H1 (cell line): ENCODE results near the gene MTAP. TPM values are rescaled to one million over a fixed set of nuclear protein-coding genes. Genes with fewer than 3 reads are reported as not detected.

Source experiments
- CTCF ChIA-PET: fragments of 300-600 bp; sonication (Branson Sonifier 250); formaldehyde crosslinking; loops from one replicate; lab custom pipeline; 2021; ENCODE audit not compliant: partially characterized antibody; lab: Charles Lee
- POLR2A ChIA-PET: fragments of 300-600 bp; sonication (Branson Sonifier 250); formaldehyde crosslinking; loops from one replicate; lab custom pipeline; 2021; ENCODE audit warnings: inconsistent platforms; ENCODE audit not compliant: partially characterized antibody; lab: Charles Lee
- DNase-seq, 2 experiments: peaks; one replicate each; pipeline versions ENCODE4 v3.0.0 to v3.0.0-alpha.2; 2010 to 2022; ENCODE audit warnings: low spot score in 2 of 2, low read depth in 1 of 2, mixed read lengths in 1 of 2
- FAIRE-seq: peaks from 2 replicates; lab custom pipeline; 2011; peaks lifted over from hg19 to GRCh38; lab: Jason Lieb, UNC
- H2AFZ ChIP-seq: 2 replicates; pipeline ENCODE4 v1.8.1; 2012; ENCODE audit warnings: low read length, inconsistent platforms
- H2AK5ac ChIP-seq: 2 replicates; pipeline ENCODE4 v1.6.1; 2013; ENCODE audit warnings: low read depth, low read length
- H2BK120ac ChIP-seq: replicated peaks from 2 replicates; pipeline ENCODE3; 2013; ENCODE audit warnings: low read depth, low read length, inconsistent platforms
- H2BK12ac ChIP-seq: 2 replicates; pipeline ENCODE4 v1.6.1; 2013; ENCODE audit warnings: low read depth, low read length
- H2BK15ac ChIP-seq: 2 replicates; pipeline ENCODE4 v1.6.1; 2013; ENCODE audit warnings: low read length
- H2BK20ac ChIP-seq: 2 replicates; pipeline ENCODE4 v1.6.1; 2013; ENCODE audit warnings: low read length
- H2BK5ac ChIP-seq: 2 replicates; pipeline ENCODE4 v1.6.1; 2013; ENCODE audit warnings: low read depth, low read length
- H3K14ac ChIP-seq: 2 replicates; pipeline ENCODE4 v1.6.1; 2013; ENCODE audit warnings: inconsistent platforms; ENCODE audit not compliant: insufficient read length
- H3K18ac ChIP-seq: 2 replicates; pipeline ENCODE4 v1.6.1; 2013; ENCODE audit warnings: low read length; ENCODE audit errors: extremely low read depth
- H3K23ac ChIP-seq: 2 replicates; pipeline ENCODE4 v1.6.1; 2013; ENCODE audit warnings: inconsistent platforms; ENCODE audit not compliant: insufficient read length
- H3K23me2 ChIP-seq: 2 replicates; pipeline ENCODE4 v1.6.1; 2013; ENCODE audit warnings: low read depth, low read length
- H3K27ac ChIP-seq: 2 replicates; pipeline ENCODE4 v1.6.1; 2011; ENCODE audit warnings: low read depth, low read length, inconsistent platforms
- H3K27me3 ChIP-seq, 4 experiments: replicated peaks in 1 of 4; 1 replicate in 1 of 4; 2 replicates in 3 of 4; pipeline versions ENCODE4 v1.6.1 to v1.8.1; 2011 to 2013; ENCODE audit warnings: low read length in 3 of 4, mild to moderate bottlenecking in 3 of 4, inconsistent platforms in 2 of 4, mixed read lengths in 2 of 4, moderate library complexity in 1 of 4; ENCODE audit not compliant: control insufficient read depth in 3 of 4, insufficient read depth in 3 of 4; ENCODE audit errors: extremely low read depth in 1 of 4
- H3K36me3 ChIP-seq, 4 experiments: 2 replicates each; pipeline versions ENCODE4 v1.6.1 to v1.8.1; 2011 to 2013; ENCODE audit warnings: mild to moderate bottlenecking in 4 of 4, low read length in 3 of 4, moderate library complexity in 2 of 4, control low read depth in 1 of 4, inconsistent platforms in 1 of 4; ENCODE audit not compliant: insufficient read depth in 4 of 4, control insufficient read depth in 2 of 4
- H3K4ac ChIP-seq: replicated peaks from 2 replicates; pipeline ENCODE3; 2013; ENCODE audit warnings: low read length, low read depth, mixed read lengths, inconsistent platforms; ENCODE audit not compliant: insufficient read length
- H3K4me1 ChIP-seq, 4 experiments: replicated peaks in 1 of 4; 1 replicate in 1 of 4; 2 replicates in 3 of 4; pipeline versions ENCODE4 v1.6.1 to v1.8.1; 2011 to 2013; ENCODE audit warnings: low read length in 3 of 4, inconsistent platforms in 2 of 4, mixed read lengths in 1 of 4; ENCODE audit not compliant: insufficient read depth in 4 of 4, control insufficient read depth in 3 of 4
- H3K4me2 ChIP-seq, 2 experiments: 2 replicates each; pipeline versions ENCODE4 v1.6.1 to v1.8.1; 2011 to 2013; ENCODE audit warnings: low read depth in 2 of 2, low read length in 2 of 2, control low read depth in 1 of 2, inconsistent platforms in 1 of 2, mild to moderate bottlenecking in 1 of 2; ENCODE audit not compliant: insufficient read depth in 1 of 2
- H3K4me3 ChIP-seq, 4 experiments: fragments of 200-600, 300-600 bp in 1 of 4; sonication (generic), shearing (Covaris generic), sonication (Bioruptor Twin) in 1 of 4; 2 replicates each; pipeline versions ENCODE4 v1.5.1 to v1.8.1; 2011 to 2016; ENCODE audit warnings: low read length in 4 of 4, low read depth in 3 of 4, control low read depth in 2 of 4, inconsistent platforms in 2 of 4, mild to moderate bottlenecking in 2 of 4, mixed read lengths in 1 of 4, moderate library complexity in 1 of 4; ENCODE audit not compliant: insufficient read depth in 2 of 4; ENCODE audit errors: extremely low read depth in 1 of 4
- H3K56ac ChIP-seq: replicated peaks from 2 replicates; pipeline ENCODE3; 2013; ENCODE audit warnings: low read depth, mild to moderate bottlenecking, mixed read lengths, low read length, inconsistent platforms; ENCODE audit not compliant: insufficient read length
- H3K79me1 ChIP-seq: 2 replicates; pipeline ENCODE4 v1.6.1; 2013; ENCODE audit warnings: low read depth, low read length, control low read depth
- H3K79me2 ChIP-seq, 2 experiments: 2 replicates each; pipeline versions ENCODE4 v1.6.1 to v1.8.1; 2012 to 2013; ENCODE audit warnings: low read length in 2 of 2, mild to moderate bottlenecking in 2 of 2, inconsistent platforms in 1 of 2; ENCODE audit not compliant: insufficient read depth in 2 of 2, control insufficient read depth in 1 of 2
- H3K9ac ChIP-seq, 4 experiments: replicated peaks in 1 of 4; 1 replicate in 1 of 4; 2 replicates in 3 of 4; pipeline versions ENCODE4 v1.6.1 to v1.8.1; 2011 to 2013; ENCODE audit warnings: low read depth in 3 of 4, low read length in 3 of 4, control low read depth in 2 of 4, mild to moderate bottlenecking in 2 of 4, moderate library complexity in 2 of 4, inconsistent platforms in 1 of 4; ENCODE audit errors: extremely low read depth in 1 of 4
- H3K9me3 ChIP-seq, 2 experiments: 2 replicates each; pipeline versions ENCODE4 v1.6.1 to v1.8.1; 2012 to 2013; ENCODE audit warnings: mild to moderate bottlenecking in 2 of 2, moderate library complexity in 2 of 2, control low read depth in 1 of 2, inconsistent platforms in 1 of 2, low read depth in 1 of 2, low read length in 1 of 2, mixed read lengths in 1 of 2; ENCODE audit not compliant: insufficient read depth in 2 of 2
- H4K20me1 ChIP-seq, 2 experiments: replicated peaks in 1 of 2; 2 replicates each; pipeline versions ENCODE3 to v1.8.1; 2011 to 2013; ENCODE audit warnings: inconsistent platforms in 2 of 2, low read length in 2 of 2, mild to moderate bottlenecking in 1 of 2; ENCODE audit not compliant: insufficient read depth in 2 of 2, control insufficient read depth in 1 of 2
- H4K5ac ChIP-seq: 2 replicates; pipeline ENCODE4 v1.6.1; 2013; ENCODE audit warnings: low read length, low read depth, mixed read lengths, inconsistent platforms; ENCODE audit not compliant: insufficient read length
- H4K8ac ChIP-seq: 2 replicates; pipeline ENCODE4 v1.8.0; 2013; ENCODE audit warnings: mild to moderate bottlenecking, moderate library complexity, low read length, inconsistent platforms; ENCODE audit not compliant: insufficient read depth; ENCODE audit errors: extremely low read depth
- H4K91ac ChIP-seq: replicated peaks from 2 replicates; pipeline ENCODE3; 2013; ENCODE audit warnings: low read length, mixed read lengths, inconsistent platforms; ENCODE audit not compliant: insufficient read length
- FOSL1 ChIP-seq: IDR thresholded peaks from 2 replicates; pipeline ENCODE4 v1.6.1; 2011; ENCODE audit warnings: mild to moderate bottlenecking, low read depth, low read length, moderate library complexity; ENCODE audit not compliant: insufficient read depth
- GTF2F1 ChIP-seq: IDR thresholded peaks from 2 replicates; pipeline ENCODE4 v1.6.1; 2012; ENCODE audit warnings: low read depth, low read length, improper control_type of control experiment, borderline replicate concordance
- SP1 ChIP-seq: IDR thresholded peaks from 2 replicates; pipeline ENCODE4 v1.6.1; 2011; ENCODE audit warnings: low read depth, low read length
- TCF12 ChIP-seq: IDR thresholded peaks from 2 replicates; pipeline ENCODE4 v1.6.1; 2011; ENCODE audit warnings: low read depth, mild to moderate bottlenecking, low read length
- WGBS, 2 experiments: shearing (Covaris generic) in 1 of 2; methylation state at CpG; one replicate each; pipeline versions ENCODE4 v1.1.6 to v1.1.7; 2013 to 2015; ENCODE audit warnings: low lambda C conversion rate in 2 of 2, mixed read lengths in 2 of 2, inconsistent platforms in 1 of 2, low coverage in 1 of 2, missing lambda C conversion rate in 1 of 2; ENCODE audit not compliant: insufficient replicate concordance in 2 of 2, insufficient coverage in 1 of 2, insufficient read length in 1 of 2; ENCODE audit errors: extremely low coverage in 1 of 2, missing lambda C conversion rate in 1 of 2; 5-methylcytosine and 5-hydroxymethylcytosine counted together
- polyA plus RNA-seq, 7 experiments: library from polyadenylated mRNA; depleted of rRNA in 3 of 7; stranded (reverse) in 5 of 7; unstranded in 2 of 7; fragments of >200 nt in 5 of 7; fragments of 200-250 nt in 2 of 7; gene quantifications; 1 replicate in 5 of 7; 2 replicates in 1 of 7; 4 replicates in 1 of 7; pipeline versions ENCODE4 v1.2.1 to v1.2.3, GENCODE V29; 2011 to 2013; ENCODE audit warnings: missing spikeins in 2 of 7, mixed read lengths in 2 of 7
- total RNA-seq: library from RNA; stranded (reverse); fragmentation: NEBNext Ultra II Directional; extraction: Animal tissue kit (Norgen Biotek cat#: 25700); gene quantifications from 2 replicates; pipeline ENCODE4 v1.2.1, GENCODE V29; 2021

Gene MTAP
- total and polyA plus RNA-seq, 2 of the 8 experiments (the other 6 are each of a cell fraction or from before 2014, with no cell fraction given): 16.4 to 100 TPM

DNA sequence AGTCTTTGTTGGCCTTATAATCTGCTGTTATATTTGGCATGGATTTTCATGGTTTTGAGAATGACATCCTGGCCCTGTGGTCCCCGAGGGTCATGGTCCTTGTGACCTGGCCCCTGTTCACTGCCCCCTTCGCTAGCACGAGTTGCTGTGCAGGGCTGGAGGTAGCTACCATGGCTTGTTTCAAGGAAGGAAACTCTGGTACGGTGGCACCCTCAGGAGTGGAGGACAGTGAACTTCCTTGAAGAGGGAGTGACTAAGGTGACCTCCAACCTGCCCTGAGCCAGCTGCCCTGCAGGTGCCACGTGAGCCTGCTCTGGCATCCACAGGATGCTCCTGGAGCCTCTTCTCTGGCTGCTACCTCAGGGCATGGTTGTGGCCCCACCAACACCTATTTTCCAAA is 62.1 kb downstream of the MTAP start:
- no peak overlapping the region for H4K8ac ChIP-seq
- H2AK5ac ChIP-seq: no peak overlapping the region
- no peaks in the 10 kb centered on the region for H3K79me2 ChIP-seq
- no peaks in the 10 kb centered on the region for H4K20me1 ChIP-seq
- H3K9me3 ChIP-seq: no peaks in the 10 kb centered on the region
- no peak overlapping the region for H3K18ac ChIP-seq
- 81% methylated on average over 5 of the region's 5 CpGs; no CpG with 5 or more reads in 1 of the 2 experiments for WGBS, 2 experiments
- H2BK12ac ChIP-seq: no peak overlapping the region
- H3K27ac ChIP-seq: no peak overlapping the region
- H3K9ac ChIP-seq: no peak overlapping the region
- no peak overlapping the region for H3K4me3 ChIP-seq
- no peak overlapping the region for H3K4ac ChIP-seq
- no peak overlapping the region for H2BK5ac ChIP-seq
- no peak overlapping the region for H2BK120ac ChIP-seq
- POLR2A ChIA-PET: no interaction called here
- H4K91ac ChIP-seq: no peak overlapping the region
- H3K23ac ChIP-seq: no peak overlapping the region
- no peaks in the 10 kb centered on the region for H3K27me3 ChIP-seq
- peaks cover 15 to 67% (median 33%) of the 10 kb centered on the region in 4 experiments for H3K36me3 ChIP-seq
- no peak overlapping the region for H2BK15ac ChIP-seq
- no peak for FAIRE-seq
- DNase-seq: no peak
- H3K23me2 ChIP-seq: no peaks in the 10 kb centered on the region
- TF ChIP-seq FOSL1 (no peak), GTF2F1 (no peak), TCF12 (no peak), SP1 (no peak)
- H2BK20ac ChIP-seq: no peak overlapping the region
- no peaks in the 10 kb centered on the region; the same call in 1 of the 2 replicates for H3K79me1 ChIP-seq
- H3K4me2 ChIP-seq: no peak overlapping the region
- no peak overlapping the region for H3K56ac ChIP-seq
- CTCF ChIA-PET: interaction anchor here (1.0 to 1.7 kb wide), 2 partner anchors 51 to 143 kb away, joined by 3 to 6 read pairs; no protein-coding TSS in a partner anchor
- no peak overlapping the region for H3K14ac ChIP-seq
- H2AFZ ChIP-seq: no peak overlapping the region
- no peaks in the 10 kb centered on the region for H3K4me1 ChIP-seq
- no peak overlapping the region for H4K5ac ChIP-seq
